Measurements from ENCODE around the gene GTPBP6. TPM values are rescaled to one million over a fixed set of nuclear protein-coding genes. Genes with fewer than 3 reads are reported as not detected.
"Not testable (repeated sequence)": the region's sequence is repeated elsewhere in the genome, so short reads cannot be mapped to it uniquely, and the experiment has no call there.

GTPBP6 gene
- total RNA-seq, 1 experiment from 2014 or later, result 35.3 TPM

GRCh38 chrX:264634-265455, 53.8 kb downstream of the GTPBP6 start:
- DNase-seq (ENCODE audit: low read depth), result no peak

GRCh38 chrX:264006-264405, 54.6 kb downstream of the GTPBP6 start:
- not testable (repeated sequence) for DNase-seq (ENCODE audit: low read depth)

GRCh38 chrX:262381-262909, 56.2 kb downstream of the GTPBP6 start:
- no peak for DNase-seq (ENCODE audit: low read depth)

GRCh38 chrX:261919-262352, 56.7 kb downstream of the GTPBP6 start:
- DNase-seq (ENCODE audit: low read depth), result no peak

GRCh38 chrX:261167-261918, 57.3 kb downstream of the GTPBP6 start:
- DNase-seq (ENCODE audit: low read depth), result peak; percentile 47

- DNase-seq (ENCODE audit: low read depth), result no peak
These were observed 58.8 kb downstream of the GTPBP6 start for GRCh38 chrX:259692-260355.

- DNase-seq (ENCODE audit: low read depth), result no peak
These were observed 60.1 kb downstream of the GTPBP6 start for GRCh38 chrX:258291-259040.

GRCh38 chrX:257681-258289, 60.8 kb downstream of the GTPBP6 start:
- no peak for DNase-seq (ENCODE audit: low read depth)

GRCh38 chrX:257054-257453, 61.5 kb downstream of the GTPBP6 start:
- not testable (repeated sequence) for DNase-seq (ENCODE audit: low read depth)

GRCh38 chrX:255923-256331, 62.7 kb downstream of the GTPBP6 start:
- DNase-seq (ENCODE audit: low read depth), result no peak

Other genes starting within 250 kb of the GTPBP6 start
- gene PLCXD1, start 37.4 kb downstream of the GTPBP6 start, total RNA-seq (2014; rRNA removed; shearing (Covaris generic)), result 3.9 and 6.6 TPM in 2 replicates
- 11.0 and 24.8 TPM in 2 replicates for gene PPP2R3B, start 68.1 kb upstream of the GTPBP6 start, total RNA-seq (2014; rRNA removed; shearing (Covaris generic))